ENCODE data around the gene CDCA4. TPM values are rescaled to one million over a fixed set of nuclear protein-coding genes. Genes with fewer than 3 reads are reported as not detected.

Gene CDCA4
- total and polyA plus RNA-seq, 2 donors (not counting 1 experiment from before 2014, with no cell fraction given), result 6.3 to 11.7 TPM

GRCh38 chr14:104974665-104975390, 46.1 kb downstream of the CDCA4 start:
- 93% methylated on average over 10 of the region's 14 CpGs for WGBS (ENCODE audit: insufficient coverage)
- ATAC-seq (ENCODE audit: low read depth), result no peak
- Mint-ChIP-seq H3K9me3 (ENCODE audit: insufficient read depth) (no peaks in the 10 kb centered on the region), H3K27ac (no peak overlapping the region), H3K4me3 (no peak overlapping the region), H3K4me1 (peaks cover 12% of the 10 kb centered on the region), H3K27me3 (peaks cover 26% of the 10 kb centered on the region)
- no peak for TF ChIP-seq CTCF (IDR thresholded peaks at IDR 0.05)
- TF ChIP-seq EZH2 (IDR thresholded peaks at IDR 0.05; ENCODE audit: borderline replicate concordance, insufficient read depth, low read depth, low read length, poor library complexity, severe bottlenecking), result no peak
- peaks cover 0 to 32% (median 15%) of the 10 kb centered on the region in 4 experiments for H3K27me3 ChIP-seq (replicated peaks in 1 of 4; ENCODE audit: control extremely low read depth in 1 of 4, control insufficient read depth in 3 of 4, insufficient read depth in 4 of 4, low read length in 3 of 4)
- no peak overlapping the region for H3K4me2 ChIP-seq (replicated peaks; ENCODE audit: low read depth, low read length, poor library complexity, severe bottlenecking)
- no peak overlapping the region for H2AFZ ChIP-seq (ENCODE audit: insufficient read depth, low read depth, low read length, poor library complexity, severe bottlenecking)
- H3K9ac ChIP-seq (ENCODE audit: low read length), result no peak overlapping the region
- peaks cover 9% of the 10 kb centered on the region for H4K20me1 ChIP-seq (ENCODE audit: control insufficient read depth, insufficient read depth, low read length, poor library complexity, severe bottlenecking)
- DNase-seq, result no peak
- CTCF ChIA-PET, result interaction anchor here (0.6 to 6.7 kb wide), 18 partner anchors 11 to 144 kb away, joined by 3 to 132 read pairs (median 4); partner anchors contain the start of genes CDCA4, CLBA1, GPR132 and PLD4
- H3K36me3 ChIP-seq (replicated peaks in 1 of 2; ENCODE audit: control extremely low read depth in 1 of 2, control insufficient read depth in 1 of 2, extremely low read depth in 1 of 2, insufficient read depth in 2 of 2, low read length in 1 of 2), result no peaks in the 10 kb centered on the region
- peaks cover 0 to 11% (median 0%) of the 10 kb centered on the region in 3 donors for H3K9me3 ChIP-seq (ENCODE audit: control extremely low read depth in 1 of 3, control insufficient read depth in 2 of 3, insufficient read depth in 1 of 3, low read length in 2 of 3)
- peaks cover 20 to 24% of the 10 kb centered on the region in 2 donors for H3K4me1 ChIP-seq (ENCODE audit: control insufficient read depth in 2 of 2, insufficient read depth in 2 of 2, low read length in 2 of 2)
- POLR2A ChIA-PET, result interaction anchor here (0.8 kb wide), 1 partner anchor 46 kb away, joined by 3 read pairs; the partner anchor contains the start of gene CDCA4
- intact Hi-C loops (cut with micrococcal nuclease), result no loop called here
- H3K27ac ChIP-seq (ENCODE audit: low read length in 2 of 2), result no peak overlapping the region
- no peaks in the 10 kb centered on the region for H3K79me2 ChIP-seq (ENCODE audit: control insufficient read depth, insufficient read depth, low read length)
- no peak overlapping the region for H3K4me3 ChIP-seq (ENCODE audit: control extremely low read depth in 1 of 5, extremely low read depth in 1 of 5, insufficient read depth in 1 of 5, low read depth in 2 of 5, low read length in 4 of 5)

GRCh38 chr14:104974146-104974541, 46.7 kb downstream of the CDCA4 start:
- Histone ChIP-seq H3K27me3 (replicated peaks in 1 of 4; ENCODE audit: control extremely low read depth in 1 of 4, control insufficient read depth in 3 of 4, insufficient read depth in 4 of 4, low read length in 3 of 4) (peaks cover 0 to 37% (median 14%) of the 10 kb centered on the region in 4 experiments), H3K4me1 (ENCODE audit: control insufficient read depth in 2 of 2, insufficient read depth in 2 of 2, low read length in 2 of 2) (peaks cover 20 to 24% of the 10 kb centered on the region in 2 donors), H3K4me3 (ENCODE audit: control extremely low read depth in 1 of 5, extremely low read depth in 1 of 5, insufficient read depth in 1 of 5, low read depth in 2 of 5, low read length in 4 of 5) (no peak overlapping the region), H2AFZ (ENCODE audit: insufficient read depth, low read depth, low read length, poor library complexity, severe bottlenecking) (no peak overlapping the region), H3K79me2 (ENCODE audit: control insufficient read depth, insufficient read depth, low read length) (no peaks in the 10 kb centered on the region), H3K27ac (ENCODE audit: low read length in 2 of 2) (no peak overlapping the region), H3K4me2 (replicated peaks; ENCODE audit: low read depth, low read length, poor library complexity, severe bottlenecking) (no peak overlapping the region), H3K9ac (ENCODE audit: low read length) (no peak overlapping the region), H4K20me1 (ENCODE audit: control insufficient read depth, insufficient read depth, low read length, poor library complexity, severe bottlenecking) (peaks cover 9% of the 10 kb centered on the region), H3K36me3 (replicated peaks in 1 of 2; ENCODE audit: control extremely low read depth in 1 of 2, control insufficient read depth in 1 of 2, extremely low read depth in 1 of 2, insufficient read depth in 2 of 2, low read length in 1 of 2) (no peaks in the 10 kb centered on the region), H3K9me3 (ENCODE audit: control extremely low read depth in 1 of 3, control insufficient read depth in 2 of 3, insufficient read depth in 1 of 3, low read length in 2 of 3) (peaks cover 0 to 11% (median 0%) of the 10 kb centered on the region in 3 donors)
- no peak overlapping the region for H3K27ac Mint-ChIP-seq
- ChIA-PET POLR2A (no interaction called here), CTCF (interaction anchor here (0.7 to 6.7 kb wide), 8 partner anchors 50 to 116 kb away, joined by 3 to 132 read pairs (median 5); partner anchors contain the start of genes GPR132 and PLD4)
- ATAC-seq (ENCODE audit: low read depth) (no peak), DNase-seq (no peak)
- H3K9me3 Mint-ChIP-seq (ENCODE audit: insufficient read depth), result no peaks in the 10 kb centered on the region
- H3K27me3 Mint-ChIP-seq, result peaks cover 23% of the 10 kb centered on the region
- WGBS (ENCODE audit: insufficient coverage), result 78% methylated on average over 13 of the region's 13 CpGs
- H3K4me3 Mint-ChIP-seq, result no peak overlapping the region
- intact Hi-C loops (cut with micrococcal nuclease), result no loop called here
- TF ChIP-seq EZH2 (IDR thresholded peaks at IDR 0.05; ENCODE audit: borderline replicate concordance, insufficient read depth, low read depth, low read length, poor library complexity, severe bottlenecking), result no peak
- no peak for TF ChIP-seq CTCF (IDR thresholded peaks at IDR 0.05)
- H3K4me1 Mint-ChIP-seq, result peaks cover 14% of the 10 kb centered on the region
